ENCODE measurements around the gene CNDP2. TPM values are rescaled to one million over a fixed set of nuclear protein-coding genes. Genes with fewer than 3 reads are reported as not detected.

Gene CNDP2
- total RNA-seq, 8 experiments from 2014 or later, result 42.5 to 222 (median 75.9) TPM

GRCh38 chr18:74457043-74457724 is 39.0 kb upstream of the CNDP2 start, which contains the start of gene DIPK1C:
TSS of gene DIPK1C (minus strand) at chr18:74457308. CDS start at chr18:74457259, 49 bp downstream.
- peak; percentile 52 to 74 (median 64) for ATAC-seq (replicated peaks in 6 of 8)
- WGBS, 10 experiments, result no CpG with 5 or more reads among the region's 76 CpGs
- no peak within 1 kb of the TSS for H3K27ac ChIP-seq
- H3K4me1 ChIP-seq (replicated peaks in 1 of 2), result peaks cover 4 to 7% of the 10 kb centered on the region in 2 donors
- in situ Hi-C loops (cut with MboI; ENCODE audit: low pct_unique_long_range_greater_than_20kb in 2 of 9, low sequenced_read_pairs in 9 of 9, unreplicated experiment in 9 of 9), result no loop called here
- peak within 1 kb of the TSS; percentile 36 to 46 (median 40) for H3K4me3 ChIP-seq

GRCh38 chr18:74457725-74458421 is 38.3 kb upstream of the CNDP2 start:
- in situ Hi-C loops (cut with MboI; ENCODE audit: low pct_unique_long_range_greater_than_20kb in 2 of 9, low sequenced_read_pairs in 9 of 9, unreplicated experiment in 9 of 9), result no loop called here
- 25 to 70% (median 48%) methylated on average over 4 to 7 of the region's 34 CpGs; no CpG with 5 or more reads in 4 of the 10 experiments for WGBS, 10 experiments
- H3K4me1 ChIP-seq (replicated peaks in 1 of 2), result peaks cover 4% of the 10 kb centered on the region in 2 donors
- no peak overlapping the region for H3K27ac ChIP-seq
- ATAC-seq (replicated peaks in 6 of 8), result peak in 5 of 8 experiments; percentile 50 to 80 (median 75)
- no peak overlapping the region for H3K4me3 ChIP-seq

GRCh38 chr18:74459889-74460288 is 36.3 kb upstream of the CNDP2 start:
- WGBS, 10 experiments, result 32 to 90% (median 47%) methylated on average over 1 to 7 of the region's 7 CpGs; no CpG with 5 or more reads in 4 of the 10 experiments
- no peak overlapping the region for H3K4me3 ChIP-seq
- peak in 3 of 8 experiments; percentile 43 to 62 (median 49) for ATAC-seq (replicated peaks in 6 of 8)
- no peak overlapping the region for H3K27ac ChIP-seq
- in situ Hi-C loops (cut with MboI; ENCODE audit: low pct_unique_long_range_greater_than_20kb in 2 of 9, low sequenced_read_pairs in 9 of 9, unreplicated experiment in 9 of 9), result no loop called here
- peaks cover 0 to 2% of the 10 kb centered on the region in 2 donors for H3K4me1 ChIP-seq (replicated peaks in 1 of 2)

- H3K27ac ChIP-seq, result no peak overlapping the region
- peaks cover 0 to 2% of the 10 kb centered on the region in 2 donors for H3K4me1 ChIP-seq (replicated peaks in 1 of 2)
- no peak overlapping the region for H3K4me3 ChIP-seq
- ATAC-seq (replicated peaks in 6 of 8), result no peak
- in situ Hi-C loops (cut with MboI; ENCODE audit: low pct_unique_long_range_greater_than_20kb in 2 of 9, low sequenced_read_pairs in 9 of 9, unreplicated experiment in 9 of 9), result no loop called here
- WGBS, 10 experiments, result 20 to 100% (median 100%) methylated on average over 1 to 3 of the region's 7 CpGs; no CpG with 5 or more reads in 5 of the 10 experiments
Observed at GRCh38 chr18:74460825-74461224, 35.3 kb upstream of the CNDP2 start.

- no peak for ATAC-seq (replicated peaks in 6 of 8)
Observed at GRCh38 chr18:74463254-74463653, 32.9 kb upstream of the CNDP2 start.

GRCh38 chr18:74463983-74464382 is 32.2 kb upstream of the CNDP2 start:
- no peak for ATAC-seq (replicated peaks in 6 of 8)
- 100% methylated on average over 1 of the region's 1 CpG; no CpG with 5 or more reads in 7 of the 10 experiments for WGBS, 10 experiments
- Histone ChIP-seq H3K4me3 (no peak overlapping the region), H3K27ac (no peak overlapping the region), H3K4me1 (replicated peaks in 1 of 2) (no peaks in the 10 kb centered on the region)
- in situ Hi-C loops (cut with MboI; ENCODE audit: low pct_unique_long_range_greater_than_20kb in 2 of 9, low sequenced_read_pairs in 9 of 9, unreplicated experiment in 9 of 9), result no loop called here

More at GRCh38 chr18:74463254-74463653, 32.9 kb upstream of the CNDP2 start:
- WGBS, 10 experiments, result 0 to 100% (median 80%) methylated on average over 1 to 8 of the region's 8 CpGs; no CpG with 5 or more reads in 1 of the 10 experiments
- Histone ChIP-seq H3K4me1 (replicated peaks in 1 of 2) (no peaks in the 10 kb centered on the region), H3K27ac (no peak overlapping the region), H3K4me3 (no peak overlapping the region)
- in situ Hi-C loops (cut with MboI; ENCODE audit: low pct_unique_long_range_greater_than_20kb in 2 of 9, low sequenced_read_pairs in 9 of 9, unreplicated experiment in 9 of 9), result no loop called here

GRCh38 chr18:74465775-74466174 is 30.4 kb upstream of the CNDP2 start:
- in situ Hi-C loops (cut with MboI; ENCODE audit: low pct_unique_long_range_greater_than_20kb in 2 of 9, low sequenced_read_pairs in 9 of 9, unreplicated experiment in 9 of 9), result no loop called here
- Histone ChIP-seq H3K4me3 (no peak overlapping the region), H3K4me1 (replicated peaks in 1 of 2) (no peaks in the 10 kb centered on the region), H3K27ac (no peak overlapping the region)
- no peak for ATAC-seq (replicated peaks in 6 of 8)
- WGBS, 10 experiments, result 36 to 100% (median 80%) methylated on average over 1 to 4 of the region's 4 CpGs; no CpG with 5 or more reads in 1 of the 10 experiments

GRCh38 chr18:74468547-74469061 is 27.6 kb upstream of the CNDP2 start:
- H3K4me1 ChIP-seq (replicated peaks in 1 of 2), result no peaks in the 10 kb centered on the region
- no peak overlapping the region for H3K27ac ChIP-seq
- in situ Hi-C loops (cut with MboI; ENCODE audit: low pct_unique_long_range_greater_than_20kb in 2 of 9, low sequenced_read_pairs in 9 of 9, unreplicated experiment in 9 of 9), result no loop called here
- 0 to 100% (median 85%) methylated on average over 1 to 3 of the region's 3 CpGs for WGBS, 10 experiments
- no peak overlapping the region for H3K4me3 ChIP-seq
- no peak for ATAC-seq (replicated peaks in 6 of 8)

- in situ Hi-C loops (cut with MboI; ENCODE audit: low pct_unique_long_range_greater_than_20kb in 2 of 9, low sequenced_read_pairs in 9 of 9, unreplicated experiment in 9 of 9), result no loop called here
- Histone ChIP-seq H3K27ac (no peak overlapping the region), H3K4me1 (replicated peaks in 1 of 2) (no peaks in the 10 kb centered on the region), H3K4me3 (no peak overlapping the region)
- WGBS, 10 experiments, result 6 to 65% (median 46%) methylated on average over 1 to 2 of the region's 2 CpGs; no CpG with 5 or more reads in 1 of the 10 experiments
- no peak for ATAC-seq (replicated peaks in 6 of 8)
Observed at GRCh38 chr18:74472312-74472711, 23.9 kb upstream of the CNDP2 start.

GRCh38 chr18:74473976-74474640 is 22.1 kb upstream of the CNDP2 start:
- Histone ChIP-seq H3K4me1 (replicated peaks in 1 of 2) (no peaks in the 10 kb centered on the region), H3K27ac (no peak overlapping the region), H3K4me3 (no peak overlapping the region)
- in situ Hi-C loops (cut with MboI; ENCODE audit: low pct_unique_long_range_greater_than_20kb in 2 of 9, low sequenced_read_pairs in 9 of 9, unreplicated experiment in 9 of 9), result no loop called here
- 17 to 100% (median 69%) methylated on average over 1 to 3 of the region's 3 CpGs; no CpG with 5 or more reads in 4 of the 10 experiments for WGBS, 10 experiments
- no peak for ATAC-seq (replicated peaks in 6 of 8)

GRCh38 chr18:74476140-74476539 is 20.0 kb upstream of the CNDP2 start:
- in situ Hi-C loops (cut with MboI; ENCODE audit: low pct_unique_long_range_greater_than_20kb in 2 of 9, low sequenced_read_pairs in 9 of 9, unreplicated experiment in 9 of 9), result loop anchor here in 4 of 9 experiments (25.0 kb wide), 2 partner anchors 114 to 289 kb away; no protein-coding TSS in a partner anchor
- peak in 4 of 8 experiments; percentile 32 to 82 (median 51) for ATAC-seq (replicated peaks in 6 of 8)
- Histone ChIP-seq H3K27ac (no peak overlapping the region), H3K4me3 (no peak overlapping the region), H3K4me1 (replicated peaks in 1 of 2) (no peaks in the 10 kb centered on the region)
- WGBS, 10 experiments, result 0 to 75% (median 35%) methylated on average over 1 to 3 of the region's 6 CpGs; no CpG with 5 or more reads in 5 of the 10 experiments

- Histone ChIP-seq H3K27ac (no peak overlapping the region), H3K4me1 (replicated peaks in 1 of 2) (no peaks in the 10 kb centered on the region), H3K4me3 (no peak overlapping the region)
- 79 to 93% (median 82%) methylated on average over 2 to 8 of the region's 8 CpGs; no CpG with 5 or more reads in 4 of the 10 experiments for WGBS, 10 experiments
- in situ Hi-C loops (cut with MboI; ENCODE audit: low pct_unique_long_range_greater_than_20kb in 2 of 9, low sequenced_read_pairs in 9 of 9, unreplicated experiment in 9 of 9), result loop anchor here in 4 of 9 experiments (25.0 kb wide), 2 partner anchors 115 to 290 kb away; no protein-coding TSS in a partner anchor
- no peak for ATAC-seq (replicated peaks in 6 of 8)
Observed at GRCh38 chr18:74477771-74478170, 18.4 kb upstream of the CNDP2 start.

Measured in motor neuron (in vitro differentiated cells).